Epithelial cell of prostate (primary cell): Measurements from ENCODE around the gene PCP2.

Source experiments
- DNase-seq: peaks from one replicate; pipeline ENCODE4 v3.0.0-alpha.2; 2011; ENCODE audit warnings: low read depth, low spot score
- H3K27ac ChIP-seq: fragments of 450-650 bp; 2 replicates; pipeline ENCODE4 v1.5.1; 2017; ENCODE audit warnings: mild to moderate bottlenecking

The PCP2 gene

DNA sequence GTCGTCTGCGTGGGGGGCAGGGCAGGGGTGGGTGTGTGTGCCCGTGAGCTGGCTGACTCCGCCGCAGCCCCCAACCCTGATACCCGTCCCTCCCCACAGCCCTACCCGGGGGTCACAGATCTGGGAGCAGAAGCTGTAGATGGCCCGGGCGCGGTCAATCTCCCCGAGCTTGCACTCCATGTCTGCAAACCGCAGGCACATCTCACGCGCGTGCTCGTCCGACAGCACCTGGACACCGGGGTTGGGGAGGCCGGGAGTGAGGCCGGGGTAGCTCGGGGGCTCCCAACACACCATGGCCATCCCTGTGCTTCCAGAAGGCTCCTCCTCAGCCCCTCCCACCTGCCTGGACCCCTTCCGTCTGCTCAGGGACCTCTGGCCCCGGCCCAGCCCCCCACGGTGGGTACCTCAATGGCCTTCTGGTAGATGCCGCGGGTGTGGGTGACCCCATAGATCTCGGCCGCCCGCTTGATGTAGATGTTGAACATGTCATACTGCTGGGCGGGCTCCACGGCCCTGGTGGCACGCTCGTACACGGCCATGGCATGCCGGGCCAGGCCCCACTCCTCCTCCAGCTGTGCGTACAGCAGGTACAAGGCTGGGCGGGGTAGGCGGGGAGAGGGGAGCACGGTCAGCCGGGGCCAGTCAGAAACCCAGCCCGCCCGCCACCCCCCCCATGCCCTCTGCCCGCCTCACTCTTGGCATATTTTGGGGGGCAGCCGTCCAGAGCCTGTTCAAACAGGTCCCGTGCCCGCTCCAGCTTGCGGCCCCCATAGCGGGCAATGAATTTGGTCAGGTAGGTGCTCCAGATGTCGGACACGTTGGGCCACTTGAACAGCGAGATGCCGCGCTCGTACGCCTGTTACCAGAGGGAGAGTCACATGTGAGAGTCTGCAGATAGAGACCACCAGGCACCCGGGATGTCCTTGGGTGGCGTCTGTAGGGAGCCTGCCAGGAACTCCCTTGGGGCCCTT, 12.8 kb downstream of the PCP2 start:
- no peak for DNase-seq

DNA sequence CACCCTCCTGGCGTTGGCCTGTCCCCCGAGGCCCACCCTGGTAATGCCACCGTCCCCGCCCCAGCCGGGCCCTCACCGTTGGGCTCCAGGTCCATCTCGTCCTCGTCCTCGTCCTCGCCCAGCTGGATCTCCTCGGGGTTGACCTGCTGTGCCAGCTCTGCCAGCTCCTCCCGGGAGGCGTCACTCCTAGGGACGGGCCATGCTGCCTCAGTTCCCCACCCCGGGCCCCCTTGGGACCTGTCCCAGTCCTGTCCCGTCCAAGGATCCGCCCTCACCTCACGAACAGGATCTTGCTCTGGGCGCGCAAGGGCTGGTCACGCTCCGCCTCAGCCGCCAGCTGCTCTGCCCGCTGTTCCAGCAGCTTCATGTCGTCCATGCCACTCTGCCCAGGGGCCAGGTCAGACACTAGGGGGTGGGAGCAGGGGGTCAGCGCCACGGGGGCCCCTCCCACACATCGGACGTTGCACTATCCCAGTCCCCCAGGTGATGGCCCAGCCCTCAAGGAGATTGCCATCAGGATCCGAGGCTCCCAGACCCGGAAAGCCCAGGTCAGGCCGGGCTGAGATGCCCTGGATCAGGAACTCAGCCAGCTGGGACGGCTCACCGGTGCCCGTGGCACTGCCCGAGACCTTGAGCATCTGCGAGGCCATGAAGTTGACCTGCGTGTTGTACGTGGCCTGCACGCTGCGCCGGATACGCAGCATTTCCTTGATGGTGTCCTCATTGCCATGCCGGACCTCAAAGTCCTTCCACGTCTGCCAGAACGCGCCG, 13.7 kb downstream of the PCP2 start:
- no peak for DNase-seq
- H3K27ac ChIP-seq = peak overlapping the region; percentile 64

More for the DNA sequence above, 12.8 kb downstream of the PCP2 start:
- no peak overlapping the region for H3K27ac ChIP-seq

GRCh38 chr19:7618771-7619510, 14.6 kb downstream of the PCP2 start:
- no peak for DNase-seq
- peak overlapping the region; percentile 64 for H3K27ac ChIP-seq

- H3K27ac ChIP-seq = peak overlapping the region; percentile 64
These were observed 15.2 kb downstream of the PCP2 start for GRCh38 chr19:7618348-7618747.

DNA sequence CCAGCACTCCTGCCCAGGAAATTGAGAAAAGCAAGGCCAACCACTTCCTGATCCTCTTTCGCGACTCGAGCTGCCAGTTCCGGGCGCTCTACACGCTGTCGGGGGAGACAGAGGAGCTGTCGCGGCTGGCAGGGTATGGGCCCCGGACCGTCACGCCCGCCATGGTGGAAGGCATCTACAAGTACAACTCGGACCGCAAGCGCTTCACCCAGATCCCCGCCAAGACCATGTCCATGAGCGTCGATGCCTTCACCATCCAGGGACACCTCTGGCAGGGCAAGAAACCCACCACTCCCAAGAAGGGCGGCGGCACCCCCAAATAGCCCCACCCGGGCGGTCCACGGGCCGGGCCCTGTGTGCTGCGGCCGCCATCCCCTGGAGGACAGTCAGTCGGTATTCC, 15.8 kb downstream of the PCP2 start:
- DNase-seq = no peak

More at GRCh38 chr19:7618348-7618747, 15.2 kb downstream of the PCP2 start:
- DNase-seq = no peak

GRCh38 chr19:7617172-7617571, 16.3 kb downstream of the PCP2 start:
- no peak overlapping the region for H3K27ac ChIP-seq
- DNase-seq = no peak

More for the DNA sequence above, 15.8 kb downstream of the PCP2 start:
- no peak overlapping the region for H3K27ac ChIP-seq

DNA sequence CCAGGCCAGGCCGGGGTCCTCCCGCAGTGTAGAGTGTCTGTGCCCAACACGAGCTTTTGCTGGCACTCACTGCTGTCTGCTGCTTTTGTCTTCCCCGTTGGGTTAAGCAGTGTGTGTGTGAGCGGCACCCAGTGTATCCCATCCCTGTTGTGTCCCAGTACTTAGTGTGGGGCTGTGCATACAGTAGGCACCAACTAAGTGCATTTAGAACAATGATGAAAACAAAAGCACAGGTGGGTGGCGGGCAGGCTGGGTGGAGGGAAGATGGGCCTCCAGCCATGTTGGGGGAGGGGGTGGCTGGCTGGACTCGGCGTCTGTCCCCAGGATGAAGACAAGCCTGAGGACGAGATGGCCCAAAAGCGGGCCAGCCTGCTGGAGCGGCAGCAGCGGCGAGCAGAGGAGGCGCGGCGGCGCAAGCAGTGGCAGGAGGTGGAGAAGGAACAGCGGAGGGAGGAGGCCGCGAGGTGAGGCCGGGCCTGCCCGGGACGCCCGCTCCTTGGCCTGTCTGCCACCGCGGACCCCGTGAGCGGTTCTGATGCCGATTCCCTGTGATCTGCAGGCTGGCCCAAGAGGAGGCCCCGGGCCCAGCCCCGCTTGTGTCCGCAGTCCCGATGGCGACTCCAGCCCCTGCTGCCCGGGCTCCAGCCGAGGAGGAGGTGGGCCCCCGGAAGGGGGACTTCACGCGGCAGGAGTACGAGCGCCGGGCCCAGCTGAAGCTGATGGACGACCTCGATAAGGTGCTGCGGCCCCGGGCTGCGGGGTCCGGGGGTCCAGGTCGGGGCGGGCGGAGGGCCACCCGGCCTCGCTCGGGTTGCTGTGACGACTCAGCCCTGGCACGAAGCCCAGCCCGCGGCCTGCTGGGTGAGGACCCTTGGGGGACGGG, 18.4 kb downstream of the PCP2 start:
- no peak for DNase-seq
- no peak overlapping the region for H3K27ac ChIP-seq

GRCh38 chr19:7612282-7613274, 20.9 kb downstream of the PCP2 start:
- DNase-seq = no peak
- H3K27ac ChIP-seq = no peak overlapping the region

DNA sequence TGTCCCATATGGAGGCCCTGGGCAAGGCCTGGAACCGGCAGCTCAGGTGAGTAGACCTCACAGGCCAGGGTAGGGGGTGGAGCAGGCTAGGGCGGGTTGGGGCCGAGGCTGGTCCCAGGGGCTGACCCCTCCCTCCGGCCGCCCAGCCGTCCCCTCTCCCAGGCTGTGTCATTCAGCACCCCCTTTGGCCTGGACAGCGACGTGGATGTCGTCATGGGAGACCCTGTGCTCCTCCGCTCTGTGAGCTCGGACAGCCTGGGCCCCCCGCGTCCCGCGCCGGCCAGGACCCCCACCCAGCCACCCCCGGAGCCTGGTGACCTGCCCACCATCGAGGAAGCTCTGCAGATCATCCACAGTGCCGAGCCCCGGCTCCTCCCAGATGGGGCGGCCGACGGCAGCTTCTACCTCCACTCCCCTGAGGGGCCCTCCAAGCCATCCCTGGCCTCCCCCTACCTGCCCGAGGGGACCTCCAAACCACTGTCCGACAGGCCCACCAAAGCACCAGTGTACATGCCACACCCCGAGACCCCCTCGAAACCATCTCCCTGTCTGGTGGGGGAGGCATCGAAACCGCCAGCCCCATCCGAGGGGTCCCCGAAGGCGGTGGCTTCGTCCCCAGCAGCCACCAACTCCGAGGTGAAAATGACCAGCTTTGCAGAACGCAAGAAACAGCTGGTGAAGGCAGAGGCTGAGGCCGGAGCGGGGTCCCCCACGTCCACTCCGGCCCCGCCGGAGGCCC, 21.8 kb downstream of the PCP2 start:
- DNase-seq = no peak
- H3K27ac ChIP-seq = no peak overlapping the region

- DNase-seq = no peak
- no peak overlapping the region for H3K27ac ChIP-seq
These were observed 22.9 kb downstream of the PCP2 start for GRCh38 chr19:7610491-7611240.

DNA sequence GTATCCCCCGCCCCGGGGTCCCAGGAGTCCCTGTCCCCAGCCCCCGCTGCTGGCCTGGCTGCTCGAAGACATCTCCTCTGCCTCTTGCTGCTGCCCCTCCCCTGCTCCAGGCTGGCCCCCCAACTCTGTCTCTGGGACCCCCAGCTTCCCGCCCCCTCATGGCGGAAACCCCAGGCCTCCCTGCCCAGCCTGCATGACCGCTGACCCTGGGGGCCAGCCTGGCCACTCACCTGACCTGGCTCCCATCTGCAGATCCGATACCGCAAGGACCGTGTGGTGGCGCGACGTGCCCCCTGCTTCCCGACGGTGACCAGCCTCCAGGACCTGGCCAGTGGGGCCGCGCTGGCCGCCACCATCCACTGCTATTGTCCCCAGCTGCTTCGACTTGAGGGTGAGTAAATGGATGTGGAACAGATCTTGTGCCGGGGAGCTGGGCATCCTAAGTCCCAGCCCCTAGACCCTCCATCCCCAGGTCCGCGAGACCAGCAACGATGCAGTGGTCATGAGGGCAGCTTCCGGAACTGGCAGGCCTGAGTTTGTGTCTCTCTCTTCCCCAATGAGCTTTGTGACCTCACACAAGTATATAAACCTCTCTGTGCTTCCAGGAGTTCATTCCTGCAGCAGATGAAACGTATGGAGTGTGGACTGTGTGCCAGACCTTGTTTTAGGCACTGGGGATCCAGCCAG, 25.5 kb downstream of the PCP2 start:
- no peak overlapping the region for H3K27ac ChIP-seq
- DNase-seq = no peak

DNA sequence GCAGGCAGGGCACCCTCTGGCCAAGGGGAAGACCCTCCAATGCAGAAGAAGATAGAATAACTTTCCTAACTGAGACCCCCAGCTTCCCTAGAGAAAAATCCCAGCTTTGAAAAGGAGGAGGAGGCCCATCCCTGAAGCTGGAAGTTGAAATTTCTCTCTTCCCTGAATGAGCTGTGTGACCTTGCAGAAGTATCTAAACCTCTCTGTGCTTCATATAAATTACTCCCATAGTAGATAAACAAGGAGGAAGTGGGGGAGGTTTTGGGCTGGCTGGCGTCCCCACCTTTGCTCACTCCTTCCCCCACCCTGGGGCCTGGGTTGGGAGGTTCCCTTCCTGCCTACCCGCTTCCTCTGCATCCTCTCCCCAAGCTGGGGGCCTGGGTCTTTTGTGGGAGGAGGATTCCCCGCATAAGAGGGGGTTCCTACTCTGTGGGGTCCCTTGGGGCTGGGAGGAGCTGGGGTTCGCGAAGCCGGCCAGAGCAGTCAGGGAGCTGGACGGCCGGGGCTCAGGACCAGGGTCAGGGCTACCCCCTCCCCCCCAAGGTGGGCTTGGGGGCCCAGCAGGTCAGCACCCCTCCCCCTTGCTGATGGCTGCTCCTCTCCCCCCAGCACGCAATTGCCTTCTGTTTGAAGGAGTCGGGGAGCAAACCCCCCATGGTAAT, 26.2 kb downstream of the PCP2 start:
- DNase-seq = no peak
- H3K27ac ChIP-seq = no peak overlapping the region

DNA sequence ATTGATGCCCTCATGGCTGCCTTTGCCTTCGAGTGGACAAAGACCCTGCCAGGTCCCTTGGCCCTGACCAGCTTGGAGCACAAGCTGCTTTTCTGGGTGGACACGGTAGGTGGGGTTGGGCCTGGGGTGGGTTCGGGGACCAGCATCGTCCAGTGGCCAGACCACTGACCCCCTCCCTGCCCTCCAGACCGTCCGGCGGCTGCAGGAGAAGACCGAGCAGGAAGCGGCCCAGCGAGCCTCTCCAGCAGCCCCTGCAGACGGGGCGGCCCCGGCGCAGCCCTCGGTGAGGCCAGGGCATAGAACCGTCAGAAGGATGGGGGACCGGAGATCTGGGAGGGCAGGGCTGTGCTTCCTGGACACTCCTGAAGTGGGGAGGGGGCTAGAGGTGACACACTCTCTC, 27.2 kb downstream of the PCP2 start:
- H3K27ac ChIP-seq = no peak overlapping the region
- DNase-seq = no peak

GRCh38 chr19:7605490-7606222, 27.9 kb downstream of the PCP2 start:
- DNase-seq = no peak
- no peak overlapping the region for H3K27ac ChIP-seq

- no peak overlapping the region for H3K27ac ChIP-seq
- no peak for DNase-seq
These were observed 29.6 kb downstream of the PCP2 start for GRCh38 chr19:7603919-7604318.
